Panc1 (cell line): Measurements from ENCODE around the gene SLC37A1. TPM values are rescaled to one million over a fixed set of nuclear protein-coding genes. Genes with fewer than 3 reads are reported as not detected.

Source experiments
- ATAC-seq: fragments of 200-7000 bp; cut with Tn5 transposase; 2 replicates; pipeline ENCODE4 v1.9.1; 2020; ENCODE audit warnings: mild to moderate bottlenecking, moderate library complexity
- BruUV-seq: library from RNA; stranded (reverse); fragments of 400-500 nt; replicated peaks from 2 replicates; lab custom pipeline; 2021; lab: Mats Ljungman, UMichigan
- CTCF ChIA-PET: fragments of 300-600 bp; sonication (Branson Sonifier 250); formaldehyde crosslinking; loops from one replicate; lab custom pipeline; 2022; ENCODE audit warnings: antibody characterized with exemption; lab: Charles Lee
- POLR2A ChIA-PET: fragments of 300-600 bp; sonication (Branson Sonifier 250); formaldehyde crosslinking; loops from one replicate; lab custom pipeline; 2022; ENCODE audit warnings: antibody characterized with exemption; lab: Charles Lee
- DNase-seq: peaks from one replicate; pipeline ENCODE4 v3.0.0-alpha.2; 2010; ENCODE audit warnings: low read depth, low spot score
- H3K27ac ChIP-seq: 2 replicates; pipeline ENCODE4 v1.5.1; 2011; ENCODE audit warnings: mild to moderate bottlenecking, low read length, inconsistent platforms
- H3K27me3 ChIP-seq: fragments of 200-500 bp; sonication (Bioruptor generic); 2 replicates; pipeline ENCODE4 v1.6.0; 2014; ENCODE audit warnings: low read length, inconsistent platforms; ENCODE audit not compliant: control insufficient read depth, insufficient read depth
- H3K36me3 ChIP-seq: fragments of 200-500 bp; sonication (Bioruptor generic); 2 replicates; pipeline ENCODE4 v1.5.1; 2014; ENCODE audit warnings: inconsistent platforms, mild to moderate bottlenecking, low read length, moderate library complexity; ENCODE audit not compliant: control insufficient read depth, insufficient read depth
- H3K4me1 ChIP-seq: 2 replicates; pipeline ENCODE4 v1.5.1; 2011; ENCODE audit warnings: inconsistent platforms, mild to moderate bottlenecking, low read length, moderate library complexity; ENCODE audit not compliant: control insufficient read depth, insufficient read depth
- H3K4me3 ChIP-seq, 2 experiments: 2 replicates each; pipeline ENCODE4 v1.5.1; 2011 to 2012; ENCODE audit warnings: low read depth in 2 of 2, low read length in 2 of 2, mild to moderate bottlenecking in 2 of 2, inconsistent platforms in 1 of 2, moderate library complexity in 1 of 2
- H3K9me3 ChIP-seq: fragments of 200-500 bp; sonication (Bioruptor generic); 2 replicates; pipeline ENCODE4 v1.5.1; 2014; ENCODE audit warnings: low read depth, mild to moderate bottlenecking, inconsistent platforms, low read length, moderate library complexity; ENCODE audit not compliant: control insufficient read depth, insufficient read depth
- POLR2AphosphoS5 ChIP-seq: IDR thresholded peaks from 2 replicates; pipeline ENCODE4 v1.6.1; 2012; ENCODE audit warnings: mild to moderate bottlenecking, low read depth, low read length, moderate library complexity
- SIN3A ChIP-seq: IDR thresholded peaks from 2 replicates; pipeline ENCODE4 v1.6.1; 2012; ENCODE audit warnings: low read depth, mild to moderate bottlenecking, low read length, moderate library complexity, borderline replicate concordance; ENCODE audit not compliant: insufficient read depth
- TCF7L2 ChIP-seq: IDR thresholded peaks from 2 replicates; pipeline ENCODE4 v1.6.1; 2011; ENCODE audit warnings: mild to moderate bottlenecking, low read depth, low read length, inconsistent platforms
- in situ Hi-C: cut with HindIII; loops from 2 replicates; pipeline ENCODE4 v1.10.0; 2016; ENCODE audit warnings: low sequenced_read_pairs, low pct_unique_long_range_greater_than_20kb
- intact Hi-C: fragments of 100-400 bp; cut with micrococcal nuclease; formaldehyde crosslinking; loops from one replicate; pipeline ENCODE4 v1.10.0; 2022; ENCODE audit not compliant: unreplicated experiment
- total RNA-seq: library from RNA; stranded (reverse); gene quantifications from one replicate; pipeline ENCODE4 v1.2.1, GENCODE V29; 2021; ENCODE audit not compliant: unreplicated experiment
- TF ChIP-seq, protein P1 (sequence below), 2 experiments: IDR thresholded peaks; 2 replicates each; pipeline ENCODE4 v1.6.1; 2011 to 2012; ENCODE audit warnings: low read depth in 2 of 2, control low read depth in 1 of 2, low read length in 1 of 2, mild to moderate bottlenecking in 1 of 2, moderate library complexity in 1 of 2; ENCODE audit not compliant: insufficient read depth in 1 of 2
- TF ChIP-seq, protein P2 (sequence below): fragments of 450-650 bp; IDR thresholded peaks from 2 replicates; pipeline ENCODE4 v1.5.1; 2017; ENCODE audit warnings: mild to moderate bottlenecking

SLC37A1 gene
- total RNA-seq, 1 experiment from 2014 or later = 7.7 TPM

DNA sequence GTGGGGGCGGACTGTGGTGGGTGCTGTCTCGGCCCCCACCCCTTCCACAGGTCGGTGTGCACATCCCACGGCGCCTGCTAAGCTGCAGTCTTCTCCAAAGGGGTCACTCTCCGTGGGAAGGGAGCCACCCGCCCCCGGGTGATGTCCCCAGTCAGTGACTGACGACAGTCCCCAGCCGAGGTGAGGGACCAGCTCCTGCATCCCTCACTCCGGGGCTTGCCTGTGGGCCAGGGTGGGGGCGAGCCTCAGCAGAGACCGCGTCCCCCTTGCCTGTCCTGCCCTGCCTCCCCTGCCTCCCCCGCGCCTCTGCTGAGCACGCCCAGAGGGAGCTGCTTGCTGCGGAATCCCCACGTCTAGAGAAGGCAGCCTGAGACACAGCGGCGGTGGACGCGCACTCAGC, 103.8 kb downstream of the SLC37A1 start:
- ChIA-PET CTCF (no interaction called here), POLR2A (interaction anchor here (0.7 kb wide), 1 partner anchor 78 kb away, joined by 4 read pairs; no protein-coding TSS in a partner anchor)
- no peak overlapping the region for H3K27ac ChIP-seq
- H3K4me3 ChIP-seq = no peak overlapping the region
- no TSS peak for BruUV-seq
- no peak for TF ChIP-seq SIN3A
- TF ChIP-seq POLR2AphosphoS5 = no peak
- TF ChIP-seq, protein P1, sequence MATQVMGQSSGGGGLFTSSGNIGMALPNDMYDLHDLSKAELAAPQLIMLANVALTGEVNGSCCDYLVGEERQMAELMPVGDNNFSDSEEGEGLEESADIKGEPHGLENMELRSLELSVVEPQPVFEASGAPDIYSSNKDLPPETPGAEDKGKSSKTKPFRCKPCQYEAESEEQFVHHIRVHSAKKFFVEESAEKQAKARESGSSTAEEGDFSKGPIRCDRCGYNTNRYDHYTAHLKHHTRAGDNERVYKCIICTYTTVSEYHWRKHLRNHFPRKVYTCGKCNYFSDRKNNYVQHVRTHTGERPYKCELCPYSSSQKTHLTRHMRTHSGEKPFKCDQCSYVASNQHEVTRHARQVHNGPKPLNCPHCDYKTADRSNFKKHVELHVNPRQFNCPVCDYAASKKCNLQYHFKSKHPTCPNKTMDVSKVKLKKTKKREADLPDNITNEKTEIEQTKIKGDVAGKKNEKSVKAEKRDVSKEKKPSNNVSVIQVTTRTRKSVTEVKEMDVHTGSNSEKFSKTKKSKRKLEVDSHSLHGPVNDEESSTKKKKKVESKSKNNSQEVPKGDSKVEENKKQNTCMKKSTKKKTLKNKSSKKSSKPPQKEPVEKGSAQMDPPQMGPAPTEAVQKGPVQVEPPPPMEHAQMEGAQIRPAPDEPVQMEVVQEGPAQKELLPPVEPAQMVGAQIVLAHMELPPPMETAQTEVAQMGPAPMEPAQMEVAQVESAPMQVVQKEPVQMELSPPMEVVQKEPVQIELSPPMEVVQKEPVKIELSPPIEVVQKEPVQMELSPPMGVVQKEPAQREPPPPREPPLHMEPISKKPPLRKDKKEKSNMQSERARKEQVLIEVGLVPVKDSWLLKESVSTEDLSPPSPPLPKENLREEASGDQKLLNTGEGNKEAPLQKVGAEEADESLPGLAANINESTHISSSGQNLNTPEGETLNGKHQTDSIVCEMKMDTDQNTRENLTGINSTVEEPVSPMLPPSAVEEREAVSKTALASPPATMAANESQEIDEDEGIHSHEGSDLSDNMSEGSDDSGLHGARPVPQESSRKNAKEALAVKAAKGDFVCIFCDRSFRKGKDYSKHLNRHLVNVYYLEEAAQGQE (IDR thresholded peaks at IDR 0.05; ENCODE audit: insufficient read depth in 1 of 2, low read depth in 2 of 2, low read length in 1 of 2) = no peak
- TF ChIP-seq, protein P2, sequence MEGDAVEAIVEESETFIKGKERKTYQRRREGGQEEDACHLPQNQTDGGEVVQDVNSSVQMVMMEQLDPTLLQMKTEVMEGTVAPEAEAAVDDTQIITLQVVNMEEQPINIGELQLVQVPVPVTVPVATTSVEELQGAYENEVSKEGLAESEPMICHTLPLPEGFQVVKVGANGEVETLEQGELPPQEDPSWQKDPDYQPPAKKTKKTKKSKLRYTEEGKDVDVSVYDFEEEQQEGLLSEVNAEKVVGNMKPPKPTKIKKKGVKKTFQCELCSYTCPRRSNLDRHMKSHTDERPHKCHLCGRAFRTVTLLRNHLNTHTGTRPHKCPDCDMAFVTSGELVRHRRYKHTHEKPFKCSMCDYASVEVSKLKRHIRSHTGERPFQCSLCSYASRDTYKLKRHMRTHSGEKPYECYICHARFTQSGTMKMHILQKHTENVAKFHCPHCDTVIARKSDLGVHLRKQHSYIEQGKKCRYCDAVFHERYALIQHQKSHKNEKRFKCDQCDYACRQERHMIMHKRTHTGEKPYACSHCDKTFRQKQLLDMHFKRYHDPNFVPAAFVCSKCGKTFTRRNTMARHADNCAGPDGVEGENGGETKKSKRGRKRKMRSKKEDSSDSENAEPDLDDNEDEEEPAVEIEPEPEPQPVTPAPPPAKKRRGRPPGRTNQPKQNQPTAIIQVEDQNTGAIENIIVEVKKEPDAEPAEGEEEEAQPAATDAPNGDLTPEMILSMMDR = no peak
- TF ChIP-seq TCF7L2 = no peak
- no peaks in the 10 kb centered on the region for H3K36me3 ChIP-seq
- DNase-seq = no peak
- H3K27me3 ChIP-seq = peaks cover 2% of the 10 kb centered on the region; the same call in 1 of the 2 replicates
- no peaks in the 10 kb centered on the region for H3K4me1 ChIP-seq
- no peaks in the 10 kb centered on the region for H3K9me3 ChIP-seq
- in situ Hi-C loops = no loop called here
- intact Hi-C loops = no loop called here
- no peak for ATAC-seq

DNA sequence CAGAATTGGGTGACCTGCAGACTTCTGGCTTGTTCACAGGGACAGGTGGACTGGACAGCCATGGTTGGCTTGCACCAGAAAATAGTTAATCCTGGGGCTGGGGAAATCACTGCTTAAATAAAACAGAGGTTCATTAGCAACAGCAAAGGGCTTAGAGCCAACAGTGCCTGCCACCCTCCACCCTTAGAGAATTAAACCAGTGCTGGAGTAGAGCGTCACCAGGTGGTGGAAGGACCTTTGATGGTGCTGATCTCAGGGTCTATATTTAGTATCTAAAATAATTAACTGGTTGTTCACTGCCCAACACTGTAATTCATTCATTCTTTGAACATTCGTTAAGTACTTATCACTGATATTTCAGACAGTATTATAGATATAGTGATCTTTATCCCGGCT, 105.1 kb downstream of the SLC37A1 start:
- CTCF ChIA-PET = no interaction called here
- H3K9me3 ChIP-seq = no peaks in the 10 kb centered on the region
- in situ Hi-C loops (no loop called here), intact Hi-C loops (no loop called here)
- no peak overlapping the region for H3K4me3 ChIP-seq
- TF ChIP-seq, protein P1 (IDR thresholded peaks at IDR 0.05; ENCODE audit: insufficient read depth in 1 of 2, low read depth in 2 of 2, low read length in 1 of 2) = no peak
- TF ChIP-seq, protein P2 = no peak
- TF ChIP-seq POLR2AphosphoS5 (no peak), TCF7L2 (no peak), SIN3A (no peak)
- ATAC-seq = no peak
- no peaks in the 10 kb centered on the region for H3K36me3 ChIP-seq
- BruUV-seq = no TSS peak
- DNase-seq = no peak
- H3K27me3 ChIP-seq = peaks cover 2% of the 10 kb centered on the region; the same call in 1 of the 2 replicates
- H3K27ac ChIP-seq = no peak overlapping the region
- POLR2A ChIA-PET = no interaction called here
- H3K4me1 ChIP-seq = no peaks in the 10 kb centered on the region
